ENCODE results near the gene TPRN. TPM values are rescaled to one million over a fixed set of nuclear protein-coding genes. Genes with fewer than 3 reads are reported as not detected.
A peak's percentile ranks its signal among the peaks of the same experiment; 100 is the strongest.

Gene TPRN
- total RNA-seq, 1 donor from 2014 or later: 20.7 TPM

GRCh38 chr9:137164370-137165249 is 35.9 kb downstream of the TPRN start:
- DNase-seq (ENCODE audit: low spot score, unreplicated experiment): no peak
- no peak for TF ChIP-seq CTCF (IDR thresholded peaks at IDR 0.05; ENCODE audit: unreplicated experiment)
- Mint-ChIP-seq H3K27ac (no peak overlapping the region), H3K27me3 (peaks cover 46% of the 10 kb centered on the region), H3K36me3 (ENCODE audit: insufficient read depth) (no peaks in the 10 kb centered on the region), H3K4me3 (ENCODE audit: low read depth) (no peak overlapping the region), H3K4me1 (ENCODE audit: low read depth) (no peaks in the 10 kb centered on the region), H3K9me3 (ENCODE audit: low read depth) (no peaks in the 10 kb centered on the region)

- H3K9me3 Mint-ChIP-seq (ENCODE audit: low read depth): no peaks in the 10 kb centered on the region
- H3K4me3 Mint-ChIP-seq (ENCODE audit: low read depth): no peak overlapping the region
- no peak for DNase-seq (ENCODE audit: low spot score, unreplicated experiment)
- H3K27me3 Mint-ChIP-seq: peaks cover 54% of the 10 kb centered on the region
- H3K4me1 Mint-ChIP-seq (ENCODE audit: low read depth): no peaks in the 10 kb centered on the region
- TF ChIP-seq CTCF (IDR thresholded peaks at IDR 0.05; ENCODE audit: unreplicated experiment): no peak
- no peak overlapping the region for H3K27ac Mint-ChIP-seq
- H3K36me3 Mint-ChIP-seq (ENCODE audit: insufficient read depth): no peaks in the 10 kb centered on the region
These were observed 36.7 kb downstream of the TPRN start for GRCh38 chr9:137163805-137164204.

- DNase-seq (ENCODE audit: low spot score, unreplicated experiment): no peak
- H3K27ac Mint-ChIP-seq: no peak overlapping the region
These were observed 37.2 kb downstream of the TPRN start for GRCh38 chr9:137163365-137163715.

DNA sequence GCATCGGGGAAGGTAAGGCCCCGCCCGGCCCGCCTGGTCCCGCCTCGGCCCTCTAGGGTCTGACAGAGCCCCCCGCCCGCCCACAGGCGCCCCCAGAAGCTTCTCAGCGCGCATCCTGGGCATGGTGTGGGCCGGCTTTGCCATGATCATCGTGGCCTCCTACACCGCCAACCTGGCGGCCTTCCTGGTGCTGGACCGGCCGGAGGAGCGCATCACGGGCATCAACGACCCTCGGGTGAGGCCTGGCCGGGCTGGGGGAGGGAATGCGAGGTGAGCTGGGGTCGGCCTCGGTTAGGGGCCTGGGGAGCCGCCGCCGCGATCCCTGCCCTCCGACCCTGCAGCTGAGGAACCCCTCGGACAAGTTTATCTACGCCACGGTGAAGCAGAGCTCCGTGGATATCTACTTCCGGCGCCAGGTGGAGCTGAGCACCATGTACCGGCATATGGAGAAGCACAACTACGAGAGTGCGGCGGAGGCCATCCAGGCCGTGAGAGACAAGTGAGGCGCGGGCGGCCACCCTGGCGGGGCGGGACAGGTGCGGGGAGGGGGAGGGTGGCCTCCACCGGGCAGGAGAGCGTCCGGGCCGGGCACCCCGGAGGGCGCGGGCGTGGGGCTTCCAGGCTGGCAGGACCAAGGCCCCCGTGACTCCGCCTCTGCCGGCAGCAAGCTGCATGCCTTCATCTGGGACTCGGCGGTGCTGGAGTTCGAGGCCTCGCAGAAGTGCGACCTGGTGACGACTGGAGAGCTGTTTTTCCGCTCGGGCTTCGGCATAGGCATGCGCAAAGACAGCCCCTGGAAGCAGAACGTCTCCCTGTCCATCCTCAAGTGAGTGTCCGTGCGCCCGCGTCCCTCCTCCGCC is 37.8 kb downstream of the TPRN start:
- H3K4me3 Mint-ChIP-seq (ENCODE audit: low read depth): peak overlapping the region; percentile 33
- H3K27me3 Mint-ChIP-seq: peaks cover 64% of the 10 kb centered on the region
- H3K9me3 Mint-ChIP-seq (ENCODE audit: low read depth): no peaks in the 10 kb centered on the region
- no peak overlapping the region for H3K27ac Mint-ChIP-seq
- DNase-seq (ENCODE audit: low spot score, unreplicated experiment): no peak
- no peaks in the 10 kb centered on the region for H3K4me1 Mint-ChIP-seq (ENCODE audit: low read depth)
- H3K36me3 Mint-ChIP-seq (ENCODE audit: insufficient read depth): no peaks in the 10 kb centered on the region
- no peak for TF ChIP-seq CTCF (IDR thresholded peaks at IDR 0.05; ENCODE audit: unreplicated experiment)

More at GRCh38 chr9:137163365-137163715, 37.2 kb downstream of the TPRN start:
- Mint-ChIP-seq H3K4me3 (ENCODE audit: low read depth) (no peak overlapping the region), H3K36me3 (ENCODE audit: insufficient read depth) (no peaks in the 10 kb centered on the region), H3K4me1 (ENCODE audit: low read depth) (no peaks in the 10 kb centered on the region), H3K27me3 (peaks cover 58% of the 10 kb centered on the region), H3K9me3 (ENCODE audit: low read depth) (no peaks in the 10 kb centered on the region)
- no peak for TF ChIP-seq CTCF (IDR thresholded peaks at IDR 0.05; ENCODE audit: unreplicated experiment)

All from progenitor cell of endocrine pancreas (in vitro differentiated cells).